Measurements from ENCODE around the gene DLL4.
A peak's percentile ranks its signal among the peaks of the same experiment; 100 is the strongest.

GRCh38 chr15:40927495-40927872 is 1.7 kb upstream of the DLL4 start:
- TF ChIP-seq CTCF (conservative IDR thresholded peaks at IDR 0.05; ENCODE audit: low read depth, low read length) (no peak), EZH2 (IDR thresholded peaks at IDR 0.05; ENCODE audit: borderline replicate concordance, low read depth, low read length, poor library complexity, severe bottlenecking) (peak; percentile 65)

Data from A673 (cell line).